HEK293 (cell line): ENCODE measurements around the gene CENPA.

ENCODE experiments used
- CTCF ChIP-seq: fragments of 450-650 bp; formaldehyde crosslinking; IDR thresholded peaks from 2 replicates; pipeline ENCODE4 v1.5.1; 2016; ENCODE audit warnings: missing biosample characterization, missing genetic modification characterization
- PRDM1 ChIP-seq: fragments of 450-650 bp; formaldehyde crosslinking; IDR thresholded peaks from 2 replicates; pipeline ENCODE4; 2016; ENCODE audit warnings: missing biosample characterization, missing genetic modification characterization
- YY1 ChIP-seq: fragments of 450-650 bp; formaldehyde crosslinking; IDR thresholded peaks from 2 replicates; pipeline ENCODE4 v1.5.1; 2018; ENCODE audit warnings: missing biosample characterization, missing genetic modification characterization
- ZNF623 ChIP-seq: fragments of 450-650 bp; formaldehyde crosslinking; IDR thresholded peaks from 2 replicates; pipeline ENCODE4 v1.5.1; 2016; ENCODE audit warnings: missing biosample characterization, missing genetic modification characterization

DNA sequence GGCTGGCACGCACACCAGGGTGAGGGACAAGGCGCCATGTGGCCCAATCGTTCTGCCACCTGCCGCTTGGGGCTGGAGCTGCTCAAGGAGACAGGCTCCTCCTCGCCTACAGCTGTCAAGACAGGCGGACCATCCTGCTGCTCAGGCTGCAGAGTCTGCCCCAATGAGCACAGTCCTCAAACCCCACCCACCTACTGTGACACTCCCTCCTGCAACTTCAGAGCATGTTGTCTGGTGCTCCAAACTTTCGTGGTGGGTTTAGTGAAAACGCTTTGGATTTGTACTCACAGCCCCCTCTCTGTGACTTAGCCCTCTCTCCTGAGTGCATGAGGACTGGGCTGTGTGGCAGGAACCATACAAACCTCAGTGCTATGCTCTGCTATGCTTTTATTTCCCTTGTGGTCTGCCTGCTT lies 45.0 kb upstream of the CENPA start:
- TF ChIP-seq CTCF (no peak), YY1 (tag by site-specific recombination) (no peak), ZNF623 (tag by site-specific recombination) (no peak), PRDM1 (tag by site-specific recombination) (no peak)
